ELR (cell line): ENCODE data around the gene ATP6V1C2.
"Not testable (repeated sequence)": the region's sequence is repeated elsewhere in the genome, so short reads cannot be mapped to it uniquely, and the experiment has no call there.

Source experiments
- DNase-seq: peaks from one replicate; pipeline ENCODE4 v3.0.0-alpha.2; 2015; ENCODE audit warnings: low read depth

The ATP6V1C2 gene

DNA sequence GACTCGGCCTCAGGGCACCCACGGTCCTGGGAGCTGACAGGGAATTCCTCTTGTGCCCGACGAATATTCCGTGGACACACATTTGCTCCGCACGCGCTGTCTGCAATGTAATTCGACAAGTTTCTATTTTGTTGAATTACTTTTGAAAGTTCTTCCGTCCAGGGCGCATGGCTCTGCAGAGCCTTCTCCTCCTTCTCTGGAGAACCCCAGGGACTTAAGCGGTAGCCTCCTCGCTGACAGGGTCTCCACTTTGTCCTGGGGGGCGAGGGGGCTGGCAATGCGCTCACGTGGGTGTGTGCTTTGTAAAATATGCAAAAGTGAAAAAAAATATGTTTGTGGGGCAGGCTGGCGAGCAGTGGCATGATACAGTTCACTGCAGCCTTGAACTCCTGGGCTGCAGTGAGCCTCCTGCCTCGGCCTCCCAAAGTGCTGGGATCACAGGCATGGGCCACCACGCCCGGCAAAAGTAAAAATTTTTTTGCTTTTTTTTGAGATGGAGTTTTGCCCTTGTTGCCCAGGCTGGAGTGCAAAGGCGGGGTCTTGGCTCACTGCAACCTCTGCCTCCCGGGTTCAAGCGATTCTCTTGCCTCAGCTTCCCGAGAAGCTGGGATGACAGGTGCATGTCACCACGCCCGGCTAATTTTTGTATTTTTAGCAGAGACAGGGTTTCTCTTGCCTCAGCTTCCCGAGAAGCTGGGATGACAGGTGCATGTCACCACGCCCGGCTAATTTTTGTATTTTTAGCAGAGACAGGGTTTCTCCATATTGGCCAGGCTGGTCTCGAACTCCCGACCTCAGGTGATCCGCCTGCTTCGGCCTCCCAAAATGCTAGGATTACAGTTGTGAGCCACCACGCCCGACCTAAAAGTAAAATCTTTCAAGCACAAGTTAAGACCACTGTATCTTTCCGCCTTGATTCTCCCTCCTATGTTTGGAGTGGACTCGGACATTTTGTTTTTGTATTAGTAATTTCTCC, 92.0 kb downstream of the ATP6V1C2 start:
- DNase-seq, result not testable (repeated sequence)

DNA sequence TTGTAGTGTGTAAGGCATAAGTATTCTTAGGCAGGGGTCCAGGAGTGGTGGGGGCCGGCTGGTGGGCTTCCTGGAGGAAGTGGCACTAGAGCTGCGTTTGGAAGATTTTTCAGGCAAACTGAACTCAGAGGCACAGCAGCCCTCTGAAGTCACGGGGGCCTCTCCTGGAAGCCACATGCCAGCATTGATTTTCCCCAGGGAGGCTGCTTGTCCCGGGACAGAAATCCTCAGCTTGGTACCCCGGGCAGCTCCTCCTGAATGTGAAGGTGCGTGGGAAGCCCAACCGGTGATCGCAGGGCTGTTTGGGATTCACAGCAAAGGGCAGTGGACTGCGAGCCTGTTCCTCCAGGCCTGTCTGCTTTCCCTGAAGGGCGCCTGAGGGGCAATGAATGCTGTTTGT, 92.7 kb downstream of the ATP6V1C2 start:
- DNase-seq, result no peak

DNA sequence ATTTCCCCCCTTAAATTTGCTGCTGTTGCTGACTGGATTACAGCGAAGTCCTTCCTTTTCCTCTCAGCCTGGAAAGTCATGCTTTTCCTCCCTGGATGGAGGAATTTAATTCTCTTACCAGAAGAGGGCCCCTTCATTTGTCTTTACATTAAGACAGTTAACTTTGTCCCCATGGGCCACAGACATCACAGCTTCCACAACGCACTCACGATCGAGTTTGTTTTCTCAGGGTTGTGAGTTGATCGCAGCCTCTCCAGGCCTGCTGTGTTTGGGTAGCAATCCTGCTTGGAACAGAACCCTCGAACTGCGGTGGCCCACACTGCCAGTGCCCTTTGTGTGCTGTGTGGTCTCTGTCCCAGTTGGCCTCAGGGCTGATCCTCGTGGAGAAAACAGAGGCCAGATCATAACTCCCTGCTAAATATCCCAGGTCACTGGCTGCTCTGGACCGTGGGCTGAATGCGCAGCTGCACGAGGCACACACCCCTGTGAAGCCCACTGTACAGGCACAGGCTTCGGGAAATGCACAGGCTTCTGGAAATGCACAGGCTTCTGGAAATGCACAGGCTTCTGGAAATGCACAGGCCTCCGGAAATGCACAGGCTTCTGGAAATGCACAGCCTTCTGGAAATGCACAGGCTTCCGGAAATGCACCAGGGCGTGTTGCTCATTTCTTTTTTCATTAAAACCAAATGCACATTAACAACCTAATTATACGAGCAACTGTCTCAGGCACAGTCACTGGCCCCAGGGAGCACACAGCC, 93.3 kb downstream of the ATP6V1C2 start:
- no peak for DNase-seq

DNA sequence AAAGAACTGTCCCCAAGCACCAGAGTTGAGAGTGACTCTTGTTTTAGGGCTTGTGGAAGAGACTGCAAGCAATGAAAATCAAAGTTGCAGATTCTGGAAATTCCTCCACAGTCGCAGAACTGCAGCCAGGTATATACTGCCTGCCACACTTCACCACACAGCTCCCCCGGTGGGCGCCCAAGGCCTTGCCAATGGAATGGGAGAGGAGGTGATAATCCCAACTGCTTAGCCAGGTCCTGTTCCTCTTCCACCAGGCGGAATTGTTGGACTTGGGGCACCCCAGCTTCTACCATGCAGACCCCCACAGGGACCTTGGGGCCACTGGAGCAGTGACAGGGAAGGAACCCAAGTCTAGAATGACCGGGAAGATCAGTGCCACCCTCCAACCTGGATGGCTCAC, 96.0 kb downstream of the ATP6V1C2 start:
- peak; percentile 19 for DNase-seq

DNA sequence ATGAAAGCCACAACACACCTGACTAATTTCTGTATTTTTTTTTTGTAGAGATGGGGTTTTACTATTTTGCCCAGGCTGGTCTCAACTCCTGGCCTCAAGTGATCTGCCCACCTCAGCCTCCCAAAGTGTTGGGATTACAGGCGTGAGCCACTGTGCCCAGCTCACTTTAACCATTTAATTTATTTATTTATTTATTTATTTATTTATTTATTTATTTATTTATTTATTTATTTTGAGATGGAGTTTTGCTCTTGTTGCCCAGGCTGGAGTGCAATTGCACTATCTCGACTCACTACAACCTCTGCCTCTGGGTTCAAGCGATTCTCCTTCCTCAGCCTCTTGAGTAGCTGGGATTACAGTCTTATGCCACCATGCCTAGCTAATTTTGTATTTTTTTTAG, 96.9 kb downstream of the ATP6V1C2 start:
- DNase-seq, result not testable (repeated sequence)

DNA sequence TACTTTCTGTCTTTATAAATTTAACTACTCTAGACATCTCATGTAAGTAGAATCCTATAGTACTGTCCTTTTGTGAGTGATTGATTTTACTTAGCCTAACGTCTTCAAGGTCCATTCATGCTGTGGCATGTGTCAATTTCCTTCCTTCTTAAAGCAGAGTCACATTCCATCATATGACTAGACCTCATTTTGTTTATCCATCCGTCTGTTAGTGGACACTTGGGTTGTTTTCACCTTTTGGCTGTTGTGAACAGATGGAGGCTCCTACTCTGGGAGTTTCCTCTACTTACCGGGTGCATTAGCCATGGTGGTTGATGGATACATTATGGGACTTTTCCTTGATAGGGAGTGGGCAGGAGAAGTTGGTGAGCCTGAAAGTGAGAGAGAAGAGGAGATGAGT, 97.6 kb downstream of the ATP6V1C2 start:
- no peak for DNase-seq

DNA sequence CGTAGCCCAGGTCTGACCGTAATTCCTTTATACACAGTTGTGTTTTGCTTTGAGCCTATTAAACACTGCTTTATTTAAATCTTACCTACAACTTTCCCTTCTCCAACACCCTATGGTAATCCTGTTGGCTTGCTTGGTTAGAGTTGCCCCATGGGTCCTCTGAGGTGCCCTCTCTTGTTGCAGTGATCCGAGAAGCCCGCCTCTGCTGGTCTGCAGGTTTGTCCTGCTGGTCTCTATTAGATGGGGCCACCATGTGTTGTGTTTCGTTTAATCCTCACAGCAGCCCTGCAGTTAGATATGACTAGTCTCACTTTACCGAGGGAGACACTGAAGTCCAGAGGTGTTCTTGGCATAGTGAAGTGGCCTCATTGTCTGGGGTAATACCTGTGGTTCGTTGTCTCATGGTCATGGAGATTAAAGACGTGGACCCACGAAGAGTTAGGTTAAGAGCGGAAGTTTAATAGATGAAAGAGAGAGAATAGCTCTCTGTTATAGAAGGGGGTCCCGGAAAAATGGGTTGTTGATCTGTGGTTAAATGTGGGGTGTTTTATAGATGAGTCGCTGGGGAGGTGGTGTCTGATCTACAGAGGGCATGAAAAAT, 98.4 kb downstream of the ATP6V1C2 start:
- DNase-seq, result no peak

DNA sequence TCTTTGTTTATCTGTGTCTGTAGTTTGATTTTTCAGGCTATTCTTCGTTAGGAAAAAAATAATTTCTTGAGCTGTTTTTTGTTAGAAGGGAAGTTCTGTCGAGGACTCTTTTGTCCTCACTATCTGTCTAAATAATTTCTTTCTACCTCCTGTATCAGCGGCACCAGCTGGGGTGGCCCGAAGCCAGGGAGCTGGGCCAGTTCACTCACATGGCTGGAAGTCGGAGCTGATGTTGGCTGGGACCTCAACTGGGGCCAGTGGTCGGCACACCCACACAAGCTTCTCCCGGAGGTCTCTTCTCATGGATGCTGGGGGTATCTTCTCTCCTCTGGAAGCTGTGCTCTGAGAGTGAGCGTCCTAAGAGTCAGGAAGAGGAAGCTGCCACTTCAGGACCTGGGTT, 99.1 kb downstream of the ATP6V1C2 start:
- no peak for DNase-seq

DNA sequence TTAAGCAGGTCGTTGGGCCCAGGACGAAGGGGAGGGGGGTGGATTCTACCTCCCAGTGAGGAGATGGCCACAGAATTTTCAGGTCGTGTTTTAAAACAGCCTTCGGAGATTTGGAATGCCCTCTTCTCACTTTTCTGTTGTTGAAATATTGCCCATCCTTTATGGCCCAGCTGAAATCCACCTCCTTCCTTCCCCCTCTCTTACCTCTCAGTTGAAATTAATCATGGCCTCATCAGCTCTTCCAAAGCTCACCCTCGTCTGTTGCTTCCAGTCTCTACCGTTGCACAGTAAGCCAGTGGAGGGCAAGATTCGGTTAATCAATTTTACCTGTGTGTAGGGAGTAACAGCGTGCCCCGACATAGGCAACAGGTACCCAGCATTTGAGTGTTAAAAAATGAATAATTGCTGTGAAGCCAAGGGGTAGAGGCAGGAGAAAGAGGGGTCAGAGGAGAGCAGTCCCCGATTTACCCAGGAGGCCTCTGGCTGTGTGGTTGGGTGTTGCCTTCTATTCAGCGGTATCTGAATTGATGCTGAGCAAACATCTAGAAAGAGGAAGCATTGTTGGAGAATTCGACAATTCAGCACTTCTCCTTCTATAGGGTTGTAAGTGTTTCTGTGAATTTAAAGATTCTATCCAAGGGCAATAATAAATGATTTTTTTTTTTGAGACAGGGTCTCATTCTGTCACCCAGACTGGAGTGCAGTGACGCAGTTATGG, 99.7 kb downstream of the ATP6V1C2 start:
- DNase-seq, result no peak

DNA sequence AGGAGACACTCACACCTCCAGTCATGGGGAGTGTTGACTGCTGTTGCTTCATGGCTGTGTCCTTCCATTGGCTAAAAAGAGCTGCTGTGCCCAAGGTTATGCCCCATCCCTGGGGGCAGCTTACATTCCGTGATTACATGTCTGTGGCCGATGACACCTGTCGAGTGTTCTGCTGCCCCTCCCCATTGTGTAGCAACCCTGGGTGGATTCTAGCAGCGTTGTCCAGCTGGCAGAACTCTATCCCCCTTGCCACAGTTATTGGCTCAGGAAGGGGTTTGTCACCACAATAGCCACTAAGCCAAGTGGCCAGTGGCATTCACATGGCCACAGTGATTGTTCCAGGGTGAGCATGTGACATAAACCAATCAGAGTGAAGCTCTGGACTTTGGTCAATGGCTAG, 102.8 kb downstream of the ATP6V1C2 start:
- no peak for DNase-seq

DNA sequence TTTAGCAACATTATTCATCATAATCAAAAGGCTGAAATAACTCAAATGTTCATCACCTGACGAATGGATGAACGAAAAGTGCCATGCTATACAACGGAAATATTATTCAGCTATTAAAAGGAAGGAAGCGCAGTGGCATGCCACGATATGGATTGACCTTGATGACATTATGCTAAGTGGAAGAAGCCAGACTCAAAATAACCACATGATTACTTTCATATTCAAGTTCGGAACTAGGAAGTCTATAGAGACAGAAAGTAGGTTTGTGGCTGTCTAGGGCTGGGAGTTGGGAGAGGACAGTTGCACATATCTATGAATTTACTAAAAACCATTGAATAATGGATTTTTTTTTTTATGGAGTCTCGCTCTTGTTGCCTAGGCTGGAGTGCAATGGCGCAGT, 104.6 kb downstream of the ATP6V1C2 start:
- DNase-seq, result no peak

DNA sequence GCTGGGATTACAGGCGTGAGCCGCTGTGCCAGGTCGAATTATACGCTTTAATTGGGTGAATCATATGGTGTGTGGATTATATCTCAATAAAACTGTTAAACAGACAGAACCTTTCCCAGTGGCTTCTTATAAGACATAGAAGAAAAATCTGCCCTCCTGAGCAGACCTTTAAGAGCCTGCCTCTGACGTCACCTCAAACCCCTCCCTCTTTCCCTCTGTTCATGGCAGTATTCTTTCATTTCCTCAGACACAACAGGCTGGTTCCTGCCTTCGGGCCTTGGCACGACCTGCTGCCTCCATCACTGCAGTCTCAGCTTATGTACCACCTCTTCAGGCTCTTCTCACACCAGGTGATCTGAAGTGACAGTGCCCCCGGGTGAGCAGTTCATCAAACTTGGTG, 105.2 kb downstream of the ATP6V1C2 start:
- DNase-seq, result no peak

DNA sequence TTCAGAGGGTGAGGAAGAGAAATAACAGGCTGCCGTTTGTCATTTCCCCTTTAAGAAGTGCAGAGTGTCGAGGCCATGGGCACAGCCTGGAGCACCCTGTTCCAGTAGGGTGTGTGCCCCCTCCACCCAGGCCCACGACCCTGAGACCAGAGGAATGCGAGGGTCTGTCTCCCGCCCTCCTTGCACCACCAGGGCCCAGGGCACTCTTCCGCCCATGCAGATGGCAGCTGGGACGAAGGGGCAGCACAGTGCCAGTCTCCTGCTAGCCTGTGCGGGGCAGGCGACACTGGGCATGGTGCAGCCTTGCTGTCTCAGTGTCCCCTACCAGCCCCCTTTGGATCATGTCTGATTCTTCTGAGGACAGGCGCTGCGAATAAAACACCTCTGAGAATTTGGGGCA, 106.9 kb downstream of the ATP6V1C2 start:
- no peak for DNase-seq

DNA sequence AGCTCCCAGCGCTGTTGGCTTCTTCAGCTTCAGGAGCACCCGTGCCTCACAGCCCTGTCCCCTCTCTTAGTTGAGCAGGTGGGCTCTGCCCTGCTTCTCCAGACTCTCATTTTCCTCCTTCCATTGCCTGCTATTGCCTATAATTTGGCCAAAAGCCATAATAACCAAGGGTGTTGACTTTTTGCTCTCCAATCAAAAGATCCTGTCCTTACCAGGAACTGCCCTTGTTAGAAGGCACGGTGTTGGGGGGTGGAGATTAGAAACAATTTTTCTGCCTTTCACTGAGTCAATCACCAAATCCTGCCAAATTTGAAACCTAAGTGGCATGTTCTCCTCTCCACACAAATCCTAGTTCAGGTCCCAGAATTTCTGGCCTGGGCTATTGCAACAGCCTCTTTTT, 107.9 kb downstream of the ATP6V1C2 start:
- DNase-seq, result no peak

DNA sequence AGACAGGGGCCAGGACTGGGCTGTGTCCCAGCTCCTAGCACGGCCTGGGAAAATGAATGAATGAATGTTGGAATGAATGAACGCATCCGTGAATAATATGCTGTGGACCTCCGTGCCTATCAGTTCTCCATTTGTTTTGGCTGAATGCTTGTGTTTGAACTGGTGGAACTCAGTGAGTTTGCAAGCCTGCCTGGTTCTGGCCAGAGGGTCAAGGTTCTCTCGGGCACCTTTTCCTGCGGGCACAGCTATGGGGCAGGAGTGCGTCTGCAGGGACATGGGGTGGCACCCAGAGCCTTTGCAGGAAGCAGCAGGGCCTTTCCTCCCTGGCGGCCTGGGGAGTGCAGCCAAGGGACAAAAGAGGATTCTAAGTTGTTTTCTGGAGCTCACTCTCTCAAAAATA, 108.8 kb downstream of the ATP6V1C2 start:
- DNase-seq, result no peak

DNA sequence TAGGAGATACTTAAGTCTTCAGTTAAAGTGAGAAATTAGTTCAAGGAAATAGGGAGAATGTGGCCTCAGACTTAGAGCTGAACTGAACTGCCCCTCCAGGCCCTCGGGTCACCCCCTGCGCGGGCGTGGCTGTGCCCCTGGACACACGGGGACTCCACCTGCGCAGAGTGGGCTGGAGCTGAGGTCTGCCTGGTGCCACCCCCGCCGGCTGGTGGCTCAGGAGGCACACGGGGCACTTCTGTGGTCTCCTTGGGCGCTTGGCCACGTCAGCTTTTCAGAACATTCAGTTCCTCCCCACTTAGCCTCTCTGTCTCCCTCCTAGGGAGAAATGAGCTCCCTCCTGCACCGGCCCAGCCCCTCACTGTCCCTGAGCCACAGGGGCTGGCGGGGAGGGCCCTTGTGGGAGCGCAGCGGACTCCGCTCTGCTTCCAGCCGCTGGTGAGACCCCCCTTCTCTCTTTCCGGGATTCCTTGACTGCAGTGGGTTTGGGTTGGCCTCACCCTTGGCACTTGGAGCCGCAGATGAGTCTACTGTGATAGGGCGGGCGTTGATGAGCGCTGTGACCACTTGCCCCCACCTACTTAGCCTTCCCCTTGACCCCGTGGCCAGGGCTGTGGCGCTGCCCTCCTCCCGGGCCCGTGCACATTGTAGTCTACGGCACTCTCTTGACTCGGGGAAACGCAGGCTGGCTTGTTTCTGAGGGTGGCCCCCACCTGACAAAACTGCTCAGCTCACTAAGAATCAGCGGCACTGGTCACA, 109.4 kb downstream of the ATP6V1C2 start:
- DNase-seq, result no peak

DNA sequence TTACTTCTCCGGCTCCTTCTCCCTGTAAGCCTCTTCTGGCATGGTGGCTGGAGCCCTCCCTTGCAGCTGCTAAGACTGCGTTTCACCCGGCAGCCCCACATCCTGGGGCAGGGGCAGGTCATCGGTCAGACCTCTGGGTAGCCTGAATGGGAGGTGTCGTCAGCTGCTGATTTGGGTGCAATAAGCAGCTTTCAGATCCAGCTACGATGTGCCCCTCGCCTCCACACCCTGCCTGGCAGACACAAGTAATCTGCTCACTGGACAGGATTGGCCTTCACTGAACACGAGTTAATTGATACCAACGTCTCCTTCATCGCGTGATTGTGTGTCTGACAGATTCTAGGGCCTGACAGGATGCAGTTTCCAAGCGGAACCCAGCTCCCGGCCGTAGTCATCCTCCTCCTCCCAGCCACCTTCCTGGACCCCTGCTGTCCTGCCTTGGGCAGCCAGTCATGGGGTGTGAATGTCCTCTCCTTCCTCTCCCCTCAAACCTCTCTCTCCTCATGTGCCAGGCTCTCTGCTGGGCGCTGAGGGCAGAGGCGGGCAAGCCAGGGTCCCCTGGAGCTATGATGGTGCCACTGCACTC, 110.1 kb downstream of the ATP6V1C2 start:
- no peak for DNase-seq

DNA sequence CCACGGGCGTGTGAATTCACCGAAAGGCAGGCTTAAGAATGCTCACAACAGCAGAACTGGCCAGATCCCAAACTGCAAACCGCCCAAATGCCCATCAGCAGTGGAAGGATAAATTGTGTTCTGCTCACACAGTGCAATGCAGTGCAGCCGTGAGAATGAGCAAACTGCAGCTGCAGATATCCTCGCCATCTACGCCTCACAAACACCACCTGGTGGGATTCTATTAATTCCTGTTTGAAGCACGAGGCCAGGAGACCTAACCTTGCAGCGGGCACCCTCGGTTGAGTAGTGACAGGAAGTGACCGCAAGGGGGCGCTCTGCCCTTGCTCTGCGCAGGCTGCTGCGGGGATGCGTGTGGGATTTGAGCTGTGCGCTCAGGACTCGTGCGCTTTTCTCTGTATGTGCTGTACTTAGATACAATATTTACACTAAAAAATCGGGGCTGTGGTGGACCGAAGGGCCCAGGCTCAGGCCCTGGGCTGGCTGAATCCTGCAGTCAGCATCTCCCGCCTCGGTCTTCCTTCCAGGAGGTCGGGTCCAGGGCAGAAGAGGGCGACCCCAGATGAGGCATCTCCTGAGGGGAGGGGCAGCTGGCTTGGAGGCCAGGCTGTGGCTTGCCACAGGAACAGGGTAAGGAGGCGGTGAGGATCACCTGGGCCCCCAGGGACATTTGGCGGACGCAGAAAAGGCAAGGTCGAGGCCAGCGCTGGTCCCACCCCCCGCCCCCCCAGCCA, 110.9 kb downstream of the ATP6V1C2 start:
- peak; percentile 79 for DNase-seq

DNA sequence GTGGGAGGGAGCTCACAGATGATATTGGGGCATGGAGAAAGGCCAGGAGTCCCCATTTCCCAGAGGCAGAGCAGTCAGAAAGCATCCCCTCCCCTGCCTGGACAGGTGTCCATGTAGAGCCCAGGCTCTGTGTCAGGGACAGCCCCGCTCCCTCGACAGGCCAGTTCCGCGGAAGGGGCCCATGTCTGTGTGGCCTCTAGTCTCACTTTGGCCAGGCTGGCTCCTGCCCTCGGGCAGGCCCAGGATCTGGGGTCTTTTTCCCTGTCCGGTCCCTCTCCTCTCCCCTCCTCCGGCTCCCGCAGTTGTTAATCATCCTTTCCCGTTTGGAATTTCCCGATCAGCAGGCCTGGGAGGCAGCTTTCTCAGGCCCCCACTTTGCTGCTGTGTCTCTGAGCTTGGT, 111.6 kb downstream of the ATP6V1C2 start:
- no peak for DNase-seq

DNA sequence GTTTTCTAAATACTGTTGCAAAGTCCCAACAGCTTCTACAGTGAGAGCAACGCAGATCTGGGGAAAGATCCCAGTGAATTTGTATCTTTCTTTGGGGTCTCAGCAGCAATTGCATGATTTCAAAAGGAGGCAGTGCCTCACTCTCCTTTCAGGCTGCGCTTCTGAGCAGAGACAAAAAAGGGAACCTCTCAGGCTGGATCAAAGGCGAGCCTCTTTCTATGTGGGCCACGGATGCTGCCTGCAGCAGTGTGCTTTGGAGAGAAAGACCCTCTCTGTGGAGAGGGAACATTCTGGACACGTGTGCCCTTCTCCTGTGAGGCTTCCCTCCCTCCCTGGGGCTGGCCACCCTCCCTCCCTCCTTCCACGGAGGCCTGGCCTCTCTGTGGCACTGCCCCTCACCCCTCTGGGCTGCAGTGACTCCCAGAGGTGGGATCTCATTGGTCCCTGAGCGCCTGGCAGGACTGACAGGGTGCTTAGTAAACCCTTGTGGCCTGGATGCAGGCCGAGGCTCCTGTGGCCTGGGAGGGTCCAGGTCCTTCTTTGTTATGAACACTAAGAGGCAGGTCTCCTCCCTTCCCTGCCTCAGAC, 112.7 kb downstream of the ATP6V1C2 start:
- DNase-seq, result peak; percentile 9
